Ovary (tissue), 9 donors: ENCODE results near the gene GSTP1. TPM values are rescaled to one million over a fixed set of nuclear protein-coding genes. Genes with fewer than 3 reads are reported as not detected.
"Not testable (repeated sequence)": the region's sequence is repeated elsewhere in the genome, so short reads cannot be mapped to it uniquely, and the experiment has no call there.

Experiments used
- DNase-seq, 5 donors: peaks; one replicate each; pipeline ENCODE4 v3.0.0-alpha.2; 2019 to 2020
- H3K27ac ChIP-seq, 2 donors: fragments of 200-600 bp; one replicate each; pipeline versions ENCODE4 v1.5.1 to v1.8.0; 2019 to 2022
- H3K27me3 ChIP-seq: fragments of 200-600 bp; one replicate; pipeline ENCODE4 v1.8.0; 2022
- H3K36me3 ChIP-seq: fragments of 200-600 bp; sonication (generic); one replicate; pipeline ENCODE4 v1.5.1; 2019
- H3K4me1 ChIP-seq: one replicate; pipeline ENCODE4 v1.8.1; 2013; ENCODE audit warnings: mild to moderate bottlenecking, moderate library complexity; ENCODE audit not compliant: insufficient read depth
- H3K4me3 ChIP-seq: fragments of 200-600 bp; sonication (generic); one replicate; pipeline ENCODE4 v1.5.1; 2017
- H3K9me3 ChIP-seq, 2 donors: fragments of 200-600 bp in 1 of 2; sonication (generic) in 1 of 2; one replicate each; pipeline versions ENCODE4 v1.5.1 to v1.8.1; 2013 to 2019; ENCODE audit warnings: mild to moderate bottlenecking in 1 of 2, moderate library complexity in 1 of 2
- CTCF ChIP-seq, 3 donors: fragments of 450-650 bp in 2 of 3; fragments of 200-600 bp in 1 of 3; IDR thresholded peaks; one replicate each; pipeline versions ENCODE4 v1.5.1 to v1.8.0; 2016 to 2022; ENCODE audit warnings: antibody characterized with exemption in 3 of 3, mild to moderate bottlenecking in 1 of 3
- EP300 ChIP-seq: sonication (generic); formaldehyde crosslinking; IDR thresholded peaks from one replicate; pipeline ENCODE4 v1.6.1; 2017; ENCODE audit warnings: antibody characterized with exemption
- POLR2A ChIP-seq: fragments of 450-650 bp; IDR thresholded peaks from one replicate; pipeline ENCODE4 v1.6.1; 2017; ENCODE audit warnings: antibody characterized with exemption, mild to moderate bottlenecking, moderate library complexity
- WGBS, 3 donors: extraction: QIAGEN DNeasy Blood & Tissue Kit in 1 of 3; methylation state at CpG; one replicate each; pipeline versions ENCODE4 v1.1.5 to v1.1.7; 2013 to 2017; 5-methylcytosine and 5-hydroxymethylcytosine counted together
- intact Hi-C, 4 donors: fragments of 100-400 bp; cut with DNase I; formaldehyde crosslinking; loops; one replicate each; pipeline versions ENCODE4 v1.11.0 to v1.15.1; 2022 to 2023
- polyA plus RNA-seq, 2 donors: library from polyadenylated mRNA; stranded (reverse); fragments of 200-250 nt in 1 of 2; fragments of 350-450 nt in 1 of 2; fragmentation: Illumina TruSeq in 1 of 2; extraction: RNeasy Lipid Tissue Mini Kit (QIAGEN cat#74804) in 1 of 2; gene quantifications; one replicate each; pipeline ENCODE4 v1.2.3, GENCODE V29; 2013 to 2014
- total RNA-seq, 7 donors: library from RNA; depleted of rRNA in 2 of 7; stranded (reverse); fragments of >200 nt in 2 of 7; fragmentation: NEBNext Ultra II Directional in 3 of 7; extraction: Animal tissue kit (Norgen Biotek cat#: 25700) in 3 of 7; gene quantifications; one replicate each; pipeline versions ENCODE4 v1.1.0 to v1.2.4, GENCODE V29; 2016 to 2023
- donor health status: DM: no; HTN: no; CAD: no; lungs with moderate emphysema.
- donor health status: DM: no; HTN: no; CAD: no.
- donor health status: Bipolar disorder and iron deficiency.
- donor health status: DM: yes; HTN: yes; CAD: no.
- donor health status: DM: no; HTN: no; CAD: no.
- donor health status: DM: yes; HTN: yes; CAD: no.

Gene GSTP1
- total and polyA plus RNA-seq, 9 donors: 189 to 1,321 (median 459) TPM

GRCh38 chr11:67592880-67593564 is 9.4 kb downstream of the GSTP1 start:
- no peaks in the 10 kb centered on the region for H3K4me1 ChIP-seq
- H3K36me3 ChIP-seq: no peaks in the 10 kb centered on the region
- no peak for DNase-seq
- no peak overlapping the region for H3K4me3 ChIP-seq
- intact Hi-C loops: no loop called here
- no peaks in the 10 kb centered on the region for H3K27me3 ChIP-seq
- no peak for TF ChIP-seq CTCF (IDR thresholded peaks at IDR 0.05)
- TF ChIP-seq EP300: no peak
- no peak for TF ChIP-seq POLR2A
- WGBS, 3 donors: 52 to 66% (median 66%) methylated on average over 12 of the region's 12 CpGs
- H3K27ac ChIP-seq: no peak overlapping the region
- no peaks in the 10 kb centered on the region for H3K9me3 ChIP-seq

GRCh38 chr11:67593565-67593905 is 9.9 kb downstream of the GSTP1 start:
- no peak for DNase-seq
- H3K4me1 ChIP-seq: no peaks in the 10 kb centered on the region
- intact Hi-C loops: no loop called here
- no peak for TF ChIP-seq CTCF (IDR thresholded peaks at IDR 0.05)
- TF ChIP-seq POLR2A: no peak
- TF ChIP-seq EP300: no peak
- no peaks in the 10 kb centered on the region for H3K9me3 ChIP-seq
- H3K4me3 ChIP-seq: no peak overlapping the region
- WGBS, 3 donors: 48 to 57% (median 50%) methylated on average over 3 of the region's 3 CpGs
- H3K27ac ChIP-seq: no peak overlapping the region
- no peaks in the 10 kb centered on the region for H3K36me3 ChIP-seq
- H3K27me3 ChIP-seq: no peaks in the 10 kb centered on the region

DNA sequence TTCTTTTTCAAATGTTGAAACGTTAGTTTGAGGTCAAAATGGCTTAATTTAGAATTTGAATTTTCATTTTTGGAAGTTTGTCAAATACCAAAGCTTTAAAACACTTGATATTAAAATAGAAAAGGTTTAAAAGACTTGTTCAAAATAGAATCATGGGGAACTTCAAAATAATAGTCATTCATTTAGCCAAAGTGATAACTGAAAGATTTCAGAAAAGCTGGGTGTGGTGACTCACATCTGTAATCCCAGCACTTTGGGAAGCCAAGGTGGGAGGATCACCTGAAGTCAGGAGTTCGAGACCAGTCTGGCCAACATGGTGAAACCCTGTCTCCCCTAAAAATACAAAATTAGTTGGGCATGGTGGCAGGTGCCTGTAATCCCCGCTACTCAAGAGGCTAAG is 10.9 kb downstream of the GSTP1 start:
- WGBS, 3 donors: 55 to 61% (median 56%) methylated on average over 3 of the region's 3 CpGs
- DNase-seq: no peak
- Histone ChIP-seq H3K36me3 (no peaks in the 10 kb centered on the region), H3K27ac (no peak overlapping the region), H3K9me3 (no peaks in the 10 kb centered on the region), H3K4me1 (no peaks in the 10 kb centered on the region), H3K27me3 (no peaks in the 10 kb centered on the region), H3K4me3 (no peak overlapping the region)
- intact Hi-C loops: no loop called here
- no peak for TF ChIP-seq POLR2A
- no peak for TF ChIP-seq CTCF (IDR thresholded peaks at IDR 0.05)
- TF ChIP-seq EP300: no peak

DNA sequence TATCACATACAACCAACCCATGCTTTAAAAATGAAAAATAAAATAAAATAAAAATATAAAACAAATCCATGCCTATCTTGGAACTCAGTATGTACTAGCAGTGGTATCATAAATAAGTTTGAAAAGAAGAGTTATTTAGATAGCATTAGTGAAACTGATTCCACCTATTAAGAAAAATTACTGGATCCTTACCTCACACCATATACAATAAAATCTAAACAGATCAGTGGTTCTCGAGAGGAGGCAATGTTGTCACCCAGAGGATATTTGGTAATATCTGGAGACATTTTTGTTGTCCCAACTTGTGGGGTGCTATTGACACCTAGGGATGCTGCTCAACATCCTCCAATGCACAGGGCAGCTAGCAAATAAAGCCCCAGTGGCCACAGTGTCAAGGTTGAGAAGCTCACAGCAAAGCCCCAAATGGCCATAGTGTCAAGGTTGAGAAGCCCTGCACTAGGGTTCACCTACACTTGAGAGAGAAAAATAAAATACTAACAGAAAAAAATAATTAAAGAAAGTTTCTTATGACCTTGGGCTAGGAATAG is 13.2 kb downstream of the GSTP1 start:
- Histone ChIP-seq H3K4me1 (no peaks in the 10 kb centered on the region), H3K27me3 (no peaks in the 10 kb centered on the region), H3K4me3 (no peak overlapping the region), H3K9me3 (no peaks in the 10 kb centered on the region), H3K27ac (no peak overlapping the region), H3K36me3 (no peaks in the 10 kb centered on the region)
- DNase-seq: no peak
- TF ChIP-seq EP300 (no peak), POLR2A (no peak), CTCF (IDR thresholded peaks at IDR 0.05) (no peak)
- intact Hi-C loops: no loop called here
- WGBS, 3 donors: 74 to 88% (median 84%) methylated on average over 1 of the region's 1 CpG

- H3K27me3 ChIP-seq, H3K27ac ChIP-seq, H3K9me3 ChIP-seq, H3K4me1 ChIP-seq, H3K4me3 ChIP-seq, DNase-seq, intact Hi-C loops, H3K36me3 ChIP-seq: not testable (repeated sequence)
- WGBS, 3 donors: 83 to 95% methylated on average over 3 of the region's 3 CpGs; no CpG with 5 or more reads in 1 of the 3 donors
Measured at GRCh38 chr11:67597458-67597857, 13.8 kb downstream of the GSTP1 start.

DNA sequence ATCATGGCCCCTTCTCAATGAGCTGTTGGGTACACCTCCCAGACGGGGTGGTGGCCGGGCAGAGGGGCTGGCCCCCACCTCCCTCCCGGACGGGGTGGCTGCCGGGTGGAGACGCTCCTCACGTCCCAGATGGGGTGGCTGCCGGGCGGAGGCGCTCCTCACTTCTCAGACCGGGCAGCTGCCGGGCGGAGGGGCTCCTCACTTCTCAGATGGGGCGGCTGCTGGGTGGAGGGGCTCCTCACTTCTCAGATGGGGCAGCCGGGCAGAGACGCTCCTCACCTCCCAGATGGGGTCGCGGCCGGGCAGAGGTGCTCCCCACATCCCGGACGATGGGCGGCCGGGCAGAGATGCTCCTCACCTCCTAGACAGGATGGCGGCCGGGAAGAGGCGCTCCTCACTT is 14.4 kb downstream of the GSTP1 start:
- H3K27ac ChIP-seq, H3K4me3 ChIP-seq, H3K36me3 ChIP-seq, H3K9me3 ChIP-seq, H3K27me3 ChIP-seq, intact Hi-C loops, H3K4me1 ChIP-seq, DNase-seq: not testable (repeated sequence)
- 90 to 96% (median 94%) methylated on average over 26 of the region's 26 CpGs for WGBS, 3 donors
